GM19238 (cell line): ENCODE measurements around the gene SAMD4A.
A peak's percentile ranks its signal among the peaks of the same experiment; 100 is the strongest.

Source experiments
- DNase-seq: peaks from one replicate; pipeline ENCODE4 v3.0.0; 2011; ENCODE audit warnings: low spot score; ENCODE audit not compliant: insufficient read length

SAMD4A gene, protein sequence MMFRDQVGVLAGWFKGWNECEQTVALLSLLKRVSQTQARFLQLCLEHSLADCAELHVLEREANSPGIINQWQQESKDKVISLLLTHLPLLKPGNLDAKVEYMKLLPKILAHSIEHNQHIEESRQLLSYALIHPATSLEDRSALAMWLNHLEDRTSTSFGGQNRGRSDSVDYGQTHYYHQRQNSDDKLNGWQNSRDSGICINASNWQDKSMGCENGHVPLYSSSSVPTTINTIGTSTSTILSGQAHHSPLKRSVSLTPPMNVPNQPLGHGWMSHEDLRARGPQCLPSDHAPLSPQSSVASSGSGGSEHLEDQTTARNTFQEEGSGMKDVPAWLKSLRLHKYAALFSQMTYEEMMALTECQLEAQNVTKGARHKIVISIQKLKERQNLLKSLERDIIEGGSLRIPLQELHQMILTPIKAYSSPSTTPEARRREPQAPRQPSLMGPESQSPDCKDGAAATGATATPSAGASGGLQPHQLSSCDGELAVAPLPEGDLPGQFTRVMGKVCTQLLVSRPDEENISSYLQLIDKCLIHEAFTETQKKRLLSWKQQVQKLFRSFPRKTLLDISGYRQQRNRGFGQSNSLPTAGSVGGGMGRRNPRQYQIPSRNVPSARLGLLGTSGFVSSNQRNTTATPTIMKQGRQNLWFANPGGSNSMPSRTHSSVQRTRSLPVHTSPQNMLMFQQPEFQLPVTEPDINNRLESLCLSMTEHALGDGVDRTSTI

DNA sequence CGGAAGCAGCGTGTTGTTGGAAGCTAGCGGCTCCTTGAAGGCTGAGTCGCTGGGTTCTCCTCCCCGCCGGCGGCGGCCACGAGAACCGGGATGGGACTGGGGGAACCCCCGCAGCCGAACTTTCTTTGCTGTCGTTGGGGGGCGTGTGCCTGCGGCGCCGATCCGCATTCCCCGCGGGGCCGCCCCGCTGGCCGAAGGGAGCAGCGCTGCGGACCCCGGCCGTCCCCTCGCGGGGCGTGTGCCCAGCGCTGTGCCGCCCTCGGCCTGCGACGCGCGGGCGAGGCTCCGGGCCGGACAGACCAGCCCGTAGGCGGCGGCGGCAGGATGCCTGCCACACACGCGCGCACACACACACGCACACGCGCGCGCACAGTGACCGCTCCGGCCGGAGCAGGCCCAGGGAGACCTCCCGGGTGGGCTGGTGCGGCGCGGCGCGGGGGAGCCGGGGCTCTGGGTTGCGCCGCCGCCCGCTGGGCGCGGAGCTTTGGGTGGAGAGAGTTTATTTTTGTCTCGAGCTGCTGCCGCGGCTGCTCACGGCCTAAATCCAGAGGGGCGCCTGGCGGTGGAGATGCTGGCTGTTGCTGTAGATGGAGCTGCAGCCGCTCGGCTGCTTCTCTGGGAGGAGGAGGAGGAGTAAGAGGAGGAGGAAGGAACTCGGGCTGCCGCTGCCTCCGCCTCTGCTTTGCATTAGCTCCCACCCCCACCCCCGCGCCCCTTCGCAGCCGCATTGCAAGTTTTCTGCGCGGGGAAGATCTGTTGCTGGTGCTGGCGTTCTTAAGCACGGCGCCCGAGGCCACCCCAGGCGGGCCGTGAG, at the start of gene SAMD4A:
Gene SAMD4A, plus strand, starts transcription at position 719 of the 814 bp plus-strand sequence. CDS start 789 bp downstream, outside the sequence.
- peak; percentile 68 for DNase-seq

DNA sequence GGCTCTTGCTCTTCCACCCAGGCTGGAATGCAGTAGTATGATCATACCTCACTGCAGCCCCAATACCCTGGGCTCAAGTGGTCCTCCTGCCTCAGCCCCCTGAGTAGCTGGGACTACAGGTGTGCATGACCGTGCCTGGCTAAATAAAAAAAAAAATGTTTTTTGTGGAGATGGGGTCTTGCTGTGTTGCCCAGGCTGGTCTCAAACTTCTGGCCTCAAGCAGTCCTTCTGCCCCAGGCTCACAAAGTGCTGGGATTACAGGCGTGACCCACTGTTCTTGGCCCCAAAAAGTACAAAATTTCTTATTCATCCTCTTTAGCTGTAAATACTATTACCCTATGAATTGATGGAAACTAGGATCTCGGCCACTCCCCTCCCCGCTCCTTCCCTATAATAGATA, 42.5 kb upstream of the SAMD4A start:
- no peak for DNase-seq

DNA sequence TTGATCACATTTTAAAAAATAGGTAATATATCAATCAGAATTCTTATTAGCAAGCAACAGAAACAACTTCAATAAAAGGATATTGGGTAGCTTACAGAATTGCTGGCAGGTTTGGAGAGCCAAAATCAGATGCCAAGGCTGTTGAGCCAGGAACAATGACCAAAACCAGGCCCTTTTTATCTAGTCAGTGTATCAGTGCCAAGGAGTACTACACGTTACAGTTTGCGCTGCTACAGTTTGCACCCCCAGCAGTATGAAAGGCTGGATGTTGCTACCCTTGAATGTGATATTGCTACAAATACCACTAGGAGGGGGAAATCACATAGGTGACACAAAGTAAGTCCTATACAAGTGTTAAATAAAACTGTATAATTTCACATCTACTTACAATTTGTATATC, 38.0 kb upstream of the SAMD4A start:
- no peak for DNase-seq

DNA sequence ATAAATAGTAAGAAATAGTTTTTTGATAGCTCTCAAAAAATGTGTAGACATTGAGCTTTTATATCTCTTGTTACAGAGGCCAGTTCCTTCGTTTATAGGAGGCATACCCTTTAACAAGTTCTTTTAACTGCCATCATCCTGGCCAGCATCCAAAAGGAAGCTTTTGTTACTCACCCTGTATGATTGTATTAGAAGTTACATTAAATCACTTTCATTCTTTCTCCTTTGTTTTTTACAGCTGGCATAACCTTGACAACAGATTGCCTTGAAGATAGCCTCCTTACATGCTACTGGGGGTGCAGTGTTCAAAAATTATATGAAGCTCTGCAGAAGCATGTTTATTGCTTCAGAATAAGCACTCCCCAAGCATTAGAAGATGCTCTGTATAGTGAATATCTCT, 37.1 kb upstream of the SAMD4A start:
- no peak for DNase-seq

DNA sequence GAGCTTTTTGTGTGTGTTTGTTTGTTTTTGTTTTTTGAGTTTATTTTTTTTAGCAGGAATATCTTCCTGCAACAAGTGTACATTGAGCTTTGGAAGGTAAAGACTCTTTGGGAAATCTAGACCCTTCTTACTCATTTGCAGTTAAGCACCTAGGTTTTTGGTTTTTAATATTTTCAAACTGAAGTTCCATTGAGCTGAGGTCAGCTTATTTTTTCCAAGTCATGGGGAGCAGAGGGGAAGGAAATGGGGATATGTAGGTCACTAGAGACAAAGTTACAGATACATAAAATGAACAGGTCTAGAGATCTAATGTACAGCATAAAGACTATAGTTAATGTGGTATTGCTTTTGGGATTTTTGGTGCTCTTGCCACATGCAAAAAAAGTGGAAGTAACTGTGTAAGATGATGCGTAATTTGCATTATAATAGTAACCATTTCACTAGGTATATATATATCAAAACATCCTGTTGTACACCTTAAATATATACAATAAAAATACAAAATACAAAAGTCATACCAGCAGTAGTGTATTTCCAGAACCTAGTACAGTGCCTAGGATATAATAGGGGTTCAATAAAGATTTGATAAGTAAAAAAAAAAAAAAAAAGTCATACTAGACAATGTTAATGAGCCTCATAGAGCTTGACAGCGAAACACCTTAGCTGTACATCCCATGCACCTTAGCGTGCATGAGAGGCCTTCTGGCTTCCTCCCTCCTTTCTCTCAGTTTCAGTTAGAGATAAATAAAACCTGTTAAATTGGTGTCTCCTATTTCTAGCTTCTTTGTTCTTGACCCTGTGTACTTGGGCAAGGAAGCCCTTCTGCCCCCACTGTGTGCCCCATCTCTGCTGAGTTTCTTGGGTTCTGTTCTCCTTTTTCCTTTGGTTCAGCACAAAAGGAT, 34.6 kb upstream of the SAMD4A start:
- DNase-seq = no peak

DNA sequence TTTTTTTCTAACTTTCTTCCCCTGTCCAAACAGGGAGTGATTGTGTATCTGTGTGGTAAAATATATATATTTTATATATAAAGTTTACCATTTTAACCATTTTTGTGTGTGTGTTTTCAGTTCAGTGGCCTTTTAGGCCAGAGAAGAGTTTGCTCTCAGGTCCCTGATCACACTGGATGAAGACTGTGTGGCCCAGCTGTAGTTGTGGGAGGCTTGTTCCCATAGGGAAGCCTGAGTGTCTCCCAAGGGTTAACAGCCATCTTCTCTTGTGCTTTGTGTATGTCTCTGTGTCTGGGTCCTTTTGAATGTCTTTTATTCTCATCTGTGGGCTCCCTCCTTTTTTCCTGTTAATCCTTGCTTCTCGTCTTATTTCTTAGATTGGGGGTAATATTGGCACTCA, 33.8 kb upstream of the SAMD4A start:
- DNase-seq = no peak

DNA sequence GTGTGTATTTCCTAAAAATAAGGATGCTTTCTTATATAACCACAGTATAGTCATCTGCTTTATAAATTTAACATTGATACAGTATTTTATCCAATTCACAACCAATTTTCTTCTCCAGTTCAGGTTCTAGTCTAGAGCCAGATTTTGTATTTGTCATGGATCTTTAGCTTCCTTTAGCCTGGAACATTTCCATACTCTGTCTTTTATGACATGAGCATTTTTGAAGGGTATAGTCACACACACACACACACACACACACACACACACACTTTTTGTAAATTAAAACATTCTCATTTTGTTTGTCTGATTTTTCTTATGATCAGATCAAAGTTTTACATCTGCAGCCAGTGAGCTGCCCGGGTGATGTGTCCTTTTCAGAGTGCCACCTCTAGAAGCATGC, 31.8 kb upstream of the SAMD4A start:
- no peak for DNase-seq

DNA sequence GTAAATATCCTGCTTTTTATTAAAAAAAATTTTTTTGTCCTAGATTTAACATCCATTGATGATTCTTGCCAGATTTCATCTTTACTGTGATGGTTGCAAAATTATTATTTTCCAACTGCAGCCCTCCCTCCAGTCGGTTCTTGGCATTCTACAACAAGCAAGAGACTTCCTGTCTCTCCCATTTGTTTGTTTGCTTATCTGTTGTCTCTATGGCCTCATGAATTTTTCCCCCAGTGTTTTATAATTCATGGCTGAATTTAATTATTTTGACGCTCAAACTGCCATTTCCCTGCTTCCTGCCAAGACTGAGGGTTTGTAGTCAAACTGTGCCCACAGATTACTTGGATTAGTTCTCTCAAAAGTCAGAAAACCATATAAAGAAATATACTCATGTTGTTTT, 31.3 kb upstream of the SAMD4A start:
- DNase-seq = no peak

DNA sequence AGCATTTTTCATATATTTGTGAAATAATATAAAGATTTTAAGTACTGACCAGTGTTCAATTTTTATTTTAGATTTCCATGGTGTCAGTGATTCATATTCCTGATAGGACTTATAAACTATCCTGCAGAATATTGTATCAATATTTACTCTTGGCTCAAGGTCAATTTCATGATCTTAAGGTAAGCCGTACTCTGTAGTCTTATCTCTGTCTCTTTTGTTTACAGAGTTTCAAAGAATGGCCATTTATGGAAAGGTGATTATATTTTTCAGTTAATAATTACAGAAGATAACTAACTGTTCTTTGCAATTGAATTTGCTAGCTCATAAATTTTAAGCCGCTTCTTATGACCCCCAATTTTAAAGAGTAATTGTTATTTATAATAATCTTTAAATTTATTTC, 29.3 kb upstream of the SAMD4A start:
- DNase-seq = no peak

DNA sequence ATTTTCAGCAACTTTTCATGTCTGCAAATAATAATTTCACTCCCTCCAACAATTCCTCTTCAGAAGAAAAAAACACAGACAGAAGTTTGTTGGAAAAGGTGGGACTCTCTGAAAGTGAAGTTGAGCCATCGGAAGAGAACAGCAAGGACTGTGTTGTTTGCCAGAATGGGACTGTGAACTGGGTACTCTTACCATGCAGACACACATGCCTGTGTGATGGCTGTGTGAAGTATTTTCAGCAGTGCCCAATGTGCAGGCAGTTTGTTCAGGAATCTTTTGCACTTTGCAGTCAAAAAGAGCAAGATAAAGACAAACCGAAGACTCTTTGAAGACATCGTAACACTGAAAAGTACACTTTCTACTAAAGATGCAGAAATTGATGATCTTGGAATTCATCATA, 28.9 kb upstream of the SAMD4A start:
- DNase-seq = no peak

DNA sequence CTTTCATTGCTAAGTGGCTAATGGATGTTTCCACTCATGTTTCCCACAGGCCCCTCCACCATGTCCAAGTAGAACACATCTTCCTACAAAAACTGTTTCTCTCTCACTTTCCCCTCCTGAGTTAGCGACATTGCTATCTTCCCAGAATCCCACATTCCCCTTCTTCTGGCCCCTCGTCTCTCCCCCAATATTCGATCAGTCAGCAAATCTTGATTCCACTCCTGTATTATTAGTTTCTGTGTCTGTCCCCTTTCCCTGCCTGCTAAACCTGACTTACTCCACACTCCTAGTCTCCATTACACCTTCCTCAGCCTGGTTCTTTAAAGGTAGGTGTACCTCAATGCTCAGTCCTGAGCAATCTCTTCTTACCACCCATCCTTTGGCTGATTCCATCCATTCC, 19.3 kb upstream of the SAMD4A start:
- DNase-seq = no peak

DNA sequence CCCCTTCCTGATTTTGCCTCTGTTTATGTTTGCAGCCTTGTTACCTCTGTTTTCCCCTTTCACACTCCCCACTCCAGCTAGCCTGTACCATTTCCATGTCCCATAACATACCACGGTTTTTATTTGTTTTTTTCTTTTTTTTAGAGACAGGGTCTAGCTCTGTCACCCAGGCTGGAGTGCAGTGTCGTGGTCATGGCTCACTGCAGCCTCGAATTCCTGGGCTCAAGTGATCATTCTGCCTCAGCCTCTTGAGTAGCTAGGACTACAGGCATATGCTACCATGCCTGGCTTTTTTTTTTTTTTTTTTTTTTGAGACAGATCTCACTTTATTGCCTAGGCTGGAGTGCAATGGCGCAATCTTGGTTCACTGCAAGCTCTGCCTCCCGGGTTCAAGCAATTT, 18.4 kb upstream of the SAMD4A start:
- no peak for DNase-seq

DNA sequence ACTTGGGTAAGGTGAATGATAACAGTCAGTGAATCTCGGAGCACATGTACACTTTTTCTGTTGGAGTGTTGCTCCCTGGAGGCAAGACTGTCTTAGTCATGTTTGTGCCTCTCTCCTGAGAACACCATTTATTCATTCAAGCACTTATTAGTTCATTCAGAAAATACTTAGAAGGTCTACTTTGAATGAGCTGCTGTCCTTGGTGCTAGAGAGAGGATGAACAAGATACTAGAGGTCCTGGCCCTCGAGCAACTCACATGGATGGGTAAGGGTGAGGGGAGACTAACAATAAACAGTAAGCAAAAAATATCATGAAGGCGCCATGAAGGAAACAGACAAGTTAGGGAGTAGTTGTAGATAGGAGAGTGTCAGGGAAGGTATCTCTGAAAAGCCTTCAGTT, 17.1 kb upstream of the SAMD4A start:
- no peak for DNase-seq

DNA sequence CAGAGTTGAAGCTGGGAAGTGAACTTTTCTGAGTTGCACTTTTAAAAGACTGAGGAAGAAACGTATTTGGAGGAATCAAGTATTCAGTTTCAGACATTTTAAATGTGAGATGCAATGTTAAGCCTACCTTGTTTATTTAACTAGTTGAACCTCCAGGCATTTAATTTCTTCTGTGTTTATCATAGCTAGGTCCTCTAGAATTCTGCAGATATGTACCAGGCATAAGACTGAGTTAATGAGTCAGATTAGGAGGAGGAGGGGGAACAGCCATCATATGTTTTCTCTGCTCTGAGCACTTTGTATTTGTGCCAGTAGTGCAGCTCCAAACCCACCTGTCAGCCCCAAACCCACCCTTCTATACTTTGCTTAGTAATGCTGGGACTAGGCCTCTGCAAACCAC, 16.4 kb upstream of the SAMD4A start:
- DNase-seq = no peak

DNA sequence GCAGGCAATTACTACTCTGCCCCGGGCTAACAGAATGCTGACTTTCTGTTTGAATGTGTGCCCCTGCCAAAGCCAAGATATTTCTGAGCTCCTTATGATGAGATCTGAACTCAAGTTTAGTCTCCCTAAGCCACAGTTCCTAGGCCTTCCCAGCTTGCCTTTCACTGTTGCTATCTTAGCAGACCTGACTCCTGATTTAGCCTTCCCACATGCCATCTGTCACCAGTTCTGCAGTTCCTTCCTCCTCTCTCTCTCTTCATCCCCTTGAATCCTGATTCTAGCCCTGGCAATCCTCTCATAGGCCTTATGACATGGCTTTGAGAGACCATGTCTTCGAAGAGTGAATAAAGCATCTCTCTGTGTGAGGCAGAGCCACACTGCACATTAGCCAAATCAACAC, 12.5 kb upstream of the SAMD4A start:
- DNase-seq = no peak

DNA sequence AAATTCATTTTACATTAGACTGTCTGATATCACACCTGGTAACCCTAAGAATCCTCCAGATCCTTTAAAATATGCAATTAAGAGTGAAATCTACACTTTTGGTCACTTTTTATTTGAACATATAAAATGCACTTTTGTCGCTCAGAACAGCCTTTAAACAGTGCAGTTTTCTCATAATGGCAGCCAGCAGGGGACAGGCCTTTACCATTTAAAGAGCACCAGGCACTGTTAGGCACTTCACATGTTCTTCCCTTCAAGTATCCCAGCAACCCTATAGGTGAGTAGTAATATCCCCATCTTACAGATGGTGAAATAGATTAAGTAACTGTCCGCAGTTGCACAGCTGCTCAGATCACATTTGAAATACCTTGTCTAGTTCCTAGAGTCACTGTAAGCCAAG, 11.3 kb upstream of the SAMD4A start:
- no peak for DNase-seq

DNA sequence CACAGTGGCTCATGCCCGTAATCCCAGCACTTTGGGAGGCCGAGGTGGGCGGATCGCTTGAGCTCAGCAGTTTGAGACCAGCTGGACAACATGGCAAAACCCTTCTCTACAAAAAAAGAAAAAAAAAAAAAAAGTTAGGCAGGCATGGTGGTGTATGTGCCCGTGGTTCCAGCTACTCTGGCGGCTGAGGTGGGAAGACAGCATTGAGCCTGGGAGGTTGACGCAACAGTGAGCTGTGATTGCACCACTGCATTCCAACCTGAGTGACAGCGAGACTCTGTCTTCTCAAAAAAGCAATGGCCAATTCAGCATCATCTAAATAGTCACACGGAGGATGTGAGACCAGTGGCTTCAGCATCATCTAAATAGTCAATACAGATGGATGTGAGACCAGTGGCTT, 10.4 kb upstream of the SAMD4A start:
- no peak for DNase-seq

DNA sequence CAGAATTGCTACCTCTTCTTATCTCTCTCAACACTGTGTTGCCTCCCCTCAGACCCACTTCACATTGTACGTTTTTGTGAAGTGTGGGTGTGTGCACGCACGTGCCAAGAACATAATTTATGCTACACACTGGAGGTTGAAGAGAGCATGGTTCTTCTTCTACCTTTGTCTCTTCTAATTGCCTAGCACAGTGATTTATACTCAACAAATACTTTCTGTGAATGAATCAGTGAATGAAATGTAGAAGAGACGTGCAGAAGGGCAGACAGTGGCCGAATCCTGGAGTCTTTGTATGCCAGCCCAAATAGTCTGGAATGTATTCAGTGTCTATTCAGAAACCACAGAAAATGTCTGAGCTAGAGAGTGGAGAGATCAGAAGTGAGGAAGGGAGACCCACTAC, 4.6 kb upstream of the SAMD4A start:
- no peak for DNase-seq

DNA sequence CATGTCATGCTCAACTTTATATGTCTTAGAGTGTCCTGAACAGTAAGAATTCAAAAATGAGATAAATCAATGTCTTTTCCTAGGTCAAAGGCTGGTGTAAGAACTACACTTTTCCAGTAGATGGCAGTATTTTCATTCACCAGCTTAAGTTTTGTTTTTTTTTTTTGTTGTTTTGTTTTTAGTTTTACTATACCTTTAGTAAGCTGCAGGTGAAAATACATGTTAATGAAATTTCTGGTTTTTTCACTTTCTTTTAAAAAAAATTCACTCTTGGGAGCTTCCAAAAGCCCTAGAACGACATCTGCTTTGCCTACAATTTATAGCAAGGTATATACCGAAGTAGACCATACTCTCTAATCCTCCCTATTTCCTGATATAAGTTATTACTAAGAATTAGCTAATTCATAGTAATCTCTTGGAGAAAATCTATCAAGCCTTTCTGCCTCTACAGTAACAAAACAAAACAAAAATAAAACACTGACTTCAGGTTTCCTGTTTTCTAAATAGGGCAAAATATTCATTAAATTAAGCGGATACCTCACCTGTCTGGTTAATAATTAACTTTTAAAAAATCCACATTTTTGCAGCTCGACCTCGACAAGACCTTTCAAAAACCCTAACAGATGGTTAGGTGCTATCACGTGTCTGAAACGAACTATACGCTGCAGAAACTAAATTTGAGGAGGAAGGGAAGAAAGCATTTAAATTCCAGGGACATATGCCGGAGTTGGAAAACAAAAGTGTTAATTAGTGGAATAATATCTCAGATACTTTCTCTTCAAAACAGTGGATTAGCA, 2.7 kb upstream of the SAMD4A start:
- DNase-seq = no peak
